Subcutaneous adipose tissue (tissue), 4 donors: Measurements from ENCODE around the gene MPST. TPM values are rescaled to one million over a fixed set of nuclear protein-coding genes. Genes with fewer than 3 reads are reported as not detected.

Experiments used
- CTCF ChIP-seq: fragments of 450-650 bp; IDR thresholded peaks from one replicate; pipeline ENCODE4 v1.5.1; 2016; ENCODE audit warnings: low read depth, mild to moderate bottlenecking, control low read depth, antibody characterized with exemption, moderate library complexity
- total RNA-seq, 4 donors: library from RNA; depleted of rRNA; stranded (reverse); fragments of >200 nt; gene quantifications; one replicate each; pipeline ENCODE4 v1.1.0, GENCODE V29; 2016

Gene MPST
- total RNA-seq, 4 donors from 2014 or later: 61.1 to 320 (median 149) TPM

GRCh38 chr22:36997746-36998145 lies 21.8 kb upstream of the MPST start:
- TF ChIP-seq CTCF: no peak

GRCh38 chr22:36998620-36999351 lies 20.8 kb upstream of the MPST start:
- no peak for TF ChIP-seq CTCF

- no peak for TF ChIP-seq CTCF
These were observed 20.1 kb upstream of the MPST start for GRCh38 chr22:36999463-36999862.

- TF ChIP-seq CTCF: no peak
These were observed 18.6 kb upstream of the MPST start for GRCh38 chr22:37000676-37001534.

GRCh38 chr22:37001826-37002225 lies 17.7 kb upstream of the MPST start:
- TF ChIP-seq CTCF: no peak

GRCh38 chr22:37002633-37003032 lies 16.9 kb upstream of the MPST start:
- no peak for TF ChIP-seq CTCF

- TF ChIP-seq CTCF: no peak
These were observed 11.9 kb upstream of the MPST start for GRCh38 chr22:37007651-37008050.
